GM18526 (cell line): ENCODE data around the gene SASH1.

Experiments
- POLR2A ChIP-seq: IDR thresholded peaks from 3 replicates; pipeline ENCODE4 v1.6.1; 2011; ENCODE audit not compliant: insufficient read length; ENCODE audit errors: extremely low read depth

SASH1 gene

GRCh38 chr6:148513145-148514071 lies 170.8 kb downstream of the SASH1 start:
- no peak for TF ChIP-seq POLR2A

- no peak for TF ChIP-seq POLR2A
These were observed 171.6 kb downstream of the SASH1 start for GRCh38 chr6:148514091-148514845.

- TF ChIP-seq POLR2A: no peak
These were observed 173.6 kb downstream of the SASH1 start for GRCh38 chr6:148516217-148516616.

- no peak for TF ChIP-seq POLR2A
These were observed 174.0 kb downstream of the SASH1 start for GRCh38 chr6:148516617-148517016.

GRCh38 chr6:148517470-148517869 lies 174.8 kb downstream of the SASH1 start:
- TF ChIP-seq POLR2A: no peak

- no peak for TF ChIP-seq POLR2A
These were observed 176.0 kb downstream of the SASH1 start for GRCh38 chr6:148518511-148519156.

- TF ChIP-seq POLR2A: no peak
These were observed 177.6 kb downstream of the SASH1 start for GRCh38 chr6:148520109-148520841.

- TF ChIP-seq POLR2A: no peak
These were observed 178.5 kb downstream of the SASH1 start for GRCh38 chr6:148521158-148521557.

- TF ChIP-seq POLR2A: no peak
These were observed 178.9 kb downstream of the SASH1 start for GRCh38 chr6:148521586-148521985.

- TF ChIP-seq POLR2A: no peak
These were observed 180.4 kb downstream of the SASH1 start for GRCh38 chr6:148523048-148523447.

- TF ChIP-seq POLR2A: no peak
These were observed 180.9 kb downstream of the SASH1 start for GRCh38 chr6:148523551-148523950.

GRCh38 chr6:148524471-148524882 lies 181.8 kb downstream of the SASH1 start:
- TF ChIP-seq POLR2A: no peak

- TF ChIP-seq POLR2A: no peak
These were observed 182.3 kb downstream of the SASH1 start for GRCh38 chr6:148524976-148525375.

GRCh38 chr6:148525453-148525852 lies 182.8 kb downstream of the SASH1 start:
- TF ChIP-seq POLR2A: no peak

- no peak for TF ChIP-seq POLR2A
These were observed 183.5 kb downstream of the SASH1 start for GRCh38 chr6:148526145-148526544.
